Measurements from ENCODE around the gene DENND2A. TPM values are rescaled to one million over a fixed set of nuclear protein-coding genes. Genes with fewer than 3 reads are reported as not detected.
"Not testable (repeated sequence)": the region's sequence is repeated elsewhere in the genome, so short reads cannot be mapped to it uniquely, and the experiment has no call there.

DENND2A gene
- total RNA-seq, 1 donor from 2014 or later = 7.5 TPM

DNA sequence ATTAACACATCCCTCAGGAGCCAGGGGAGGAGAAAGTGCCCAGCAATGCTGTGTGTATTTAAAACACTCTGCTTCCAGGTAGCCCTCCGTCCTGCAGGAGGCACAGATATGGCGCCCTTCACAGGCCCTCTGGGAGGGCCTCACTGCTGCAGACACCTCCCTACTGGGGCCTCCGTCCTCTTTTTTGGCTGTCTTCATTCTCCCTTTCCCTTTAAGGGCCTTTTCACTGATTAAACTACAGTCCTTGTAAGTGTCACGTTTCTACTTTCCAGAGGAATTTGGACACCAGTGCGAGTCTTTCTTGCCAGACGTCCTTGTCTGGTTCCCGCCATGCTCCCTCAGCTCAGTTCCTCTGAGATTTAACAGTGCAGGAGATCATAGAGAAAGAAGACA is 121.6 kb downstream of the DENND2A start:
- TF ChIP-seq, protein P1, sequence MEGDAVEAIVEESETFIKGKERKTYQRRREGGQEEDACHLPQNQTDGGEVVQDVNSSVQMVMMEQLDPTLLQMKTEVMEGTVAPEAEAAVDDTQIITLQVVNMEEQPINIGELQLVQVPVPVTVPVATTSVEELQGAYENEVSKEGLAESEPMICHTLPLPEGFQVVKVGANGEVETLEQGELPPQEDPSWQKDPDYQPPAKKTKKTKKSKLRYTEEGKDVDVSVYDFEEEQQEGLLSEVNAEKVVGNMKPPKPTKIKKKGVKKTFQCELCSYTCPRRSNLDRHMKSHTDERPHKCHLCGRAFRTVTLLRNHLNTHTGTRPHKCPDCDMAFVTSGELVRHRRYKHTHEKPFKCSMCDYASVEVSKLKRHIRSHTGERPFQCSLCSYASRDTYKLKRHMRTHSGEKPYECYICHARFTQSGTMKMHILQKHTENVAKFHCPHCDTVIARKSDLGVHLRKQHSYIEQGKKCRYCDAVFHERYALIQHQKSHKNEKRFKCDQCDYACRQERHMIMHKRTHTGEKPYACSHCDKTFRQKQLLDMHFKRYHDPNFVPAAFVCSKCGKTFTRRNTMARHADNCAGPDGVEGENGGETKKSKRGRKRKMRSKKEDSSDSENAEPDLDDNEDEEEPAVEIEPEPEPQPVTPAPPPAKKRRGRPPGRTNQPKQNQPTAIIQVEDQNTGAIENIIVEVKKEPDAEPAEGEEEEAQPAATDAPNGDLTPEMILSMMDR (IDR thresholded peaks at IDR 0.05) = no peak
- Histone ChIP-seq H3K27ac (no peak overlapping the region), H3K4me1 (peaks cover 0 to 3% of the 10 kb centered on the region in 2 donors), H3K9me3 (no peaks in the 10 kb centered on the region), H3K27me3 (no peaks in the 10 kb centered on the region), H3K36me3 (no peaks in the 10 kb centered on the region), H3K4me3 (no peak overlapping the region)
- DNase-seq (ENCODE audit: low spot score in 2 of 2) = no peak
- intact Hi-C loops (cut with DNase I) = loop anchor here (5.0 kb wide), 1 partner anchor 493 kb away; the partner anchor contains the start of gene MRPS33

DNA sequence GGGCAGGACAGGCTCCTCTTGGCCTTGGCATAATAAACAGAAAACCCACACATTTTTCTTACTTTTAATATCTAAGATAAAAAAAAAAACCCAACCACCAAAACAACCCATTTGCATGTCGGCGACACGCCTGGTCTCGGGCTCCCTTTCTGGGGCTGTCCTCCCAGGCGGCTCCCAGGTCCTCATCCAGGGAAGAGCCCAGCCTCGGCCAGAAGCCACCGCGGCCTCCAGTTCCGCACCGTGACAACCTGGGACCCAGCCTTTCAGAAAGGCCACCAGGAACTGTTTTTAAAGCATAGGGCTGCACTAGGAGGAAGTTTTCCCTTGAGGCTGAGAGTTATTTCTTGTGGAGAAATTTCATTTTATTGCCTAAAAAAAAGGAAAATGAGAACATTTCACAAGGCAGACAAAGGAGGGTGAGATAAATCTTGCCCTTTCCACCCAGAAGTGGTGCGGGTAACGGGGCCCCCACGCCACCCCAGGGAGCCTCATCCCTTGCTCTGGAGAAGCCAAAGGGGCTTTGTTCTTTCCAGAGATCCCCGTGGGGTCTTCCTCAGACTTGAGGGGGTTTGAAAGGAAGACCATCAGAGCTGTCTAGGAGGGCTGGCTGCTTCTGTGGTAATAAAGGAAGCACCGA is 122.1 kb downstream of the DENND2A start:
- intact Hi-C loops (cut with DNase I) = loop anchor here (1.0 to 5.0 kb wide), 2 partner anchors 135 to 494 kb away; partner anchors contain the start of gene MRPS33
- TF ChIP-seq, protein P1 (IDR thresholded peaks at IDR 0.05) = no peak
- peaks cover 0 to 3% of the 10 kb centered on the region in 2 donors for H3K4me1 ChIP-seq
- no peaks in the 10 kb centered on the region for H3K9me3 ChIP-seq
- no peak overlapping the region for H3K27ac ChIP-seq
- no peaks in the 10 kb centered on the region for H3K36me3 ChIP-seq
- DNase-seq (ENCODE audit: low spot score in 2 of 2) = no peak
- peak overlapping the region in 1 of 2 donors; percentile 6 for H3K4me3 ChIP-seq
- H3K27me3 ChIP-seq = no peaks in the 10 kb centered on the region

DNA sequence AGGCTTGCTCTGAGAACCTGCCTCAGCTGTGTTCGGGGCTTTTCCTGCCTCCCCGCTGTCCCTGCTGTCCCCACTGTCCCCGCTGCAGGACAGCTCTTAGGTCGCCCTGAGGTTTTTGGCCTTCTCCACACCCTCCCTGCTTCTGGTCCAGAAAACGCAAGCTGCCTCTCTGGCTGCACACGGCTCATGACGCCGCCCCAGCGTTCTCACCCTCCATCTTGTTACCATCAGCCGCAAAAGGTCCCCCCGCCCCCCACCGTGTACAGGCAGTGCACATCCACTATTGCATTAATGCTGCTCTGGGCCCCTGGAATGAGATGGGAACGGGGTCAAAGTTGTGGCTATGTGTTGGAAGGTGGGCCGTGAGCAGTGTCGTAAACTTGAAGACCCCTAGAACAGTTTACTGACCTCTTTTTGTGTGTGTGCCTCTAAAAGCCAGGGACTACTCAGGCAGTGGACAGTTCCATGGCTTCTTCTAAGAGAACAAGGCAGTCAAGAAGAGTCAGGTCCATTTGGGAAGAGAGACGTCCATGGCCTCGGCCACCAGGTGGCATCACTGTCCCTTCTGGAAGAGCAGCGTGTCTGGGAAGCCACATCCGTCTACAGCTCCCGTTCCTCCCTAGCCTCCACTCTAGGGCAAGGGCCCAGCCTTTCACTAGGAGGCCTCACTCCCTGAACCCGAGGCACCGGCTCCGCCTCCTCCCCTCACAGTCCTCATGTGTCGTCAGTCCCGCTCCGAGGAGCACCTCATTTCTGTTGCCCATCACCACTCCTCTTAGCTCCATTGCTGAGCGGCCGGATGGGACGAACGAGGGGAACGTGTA is 122.9 kb downstream of the DENND2A start:
- Histone ChIP-seq H3K4me1 (peaks cover 0 to 3% of the 10 kb centered on the region in 2 donors), H3K27me3 (no peaks in the 10 kb centered on the region), H3K4me3 (peak overlapping the region in 1 of 2 donors; percentile 6), H3K36me3 (no peaks in the 10 kb centered on the region), H3K9me3 (no peaks in the 10 kb centered on the region), H3K27ac (no peak overlapping the region)
- intact Hi-C loops (cut with DNase I) = loop anchor here (1.0 to 5.0 kb wide), 2 partner anchors 136 to 495 kb away; partner anchors contain the start of gene MRPS33
- DNase-seq (ENCODE audit: low spot score in 2 of 2) = peak; percentile 16 to 88
- TF ChIP-seq, protein P1 (IDR thresholded peaks at IDR 0.05) = peak; percentile 64 to 77 (median 72)

DNA sequence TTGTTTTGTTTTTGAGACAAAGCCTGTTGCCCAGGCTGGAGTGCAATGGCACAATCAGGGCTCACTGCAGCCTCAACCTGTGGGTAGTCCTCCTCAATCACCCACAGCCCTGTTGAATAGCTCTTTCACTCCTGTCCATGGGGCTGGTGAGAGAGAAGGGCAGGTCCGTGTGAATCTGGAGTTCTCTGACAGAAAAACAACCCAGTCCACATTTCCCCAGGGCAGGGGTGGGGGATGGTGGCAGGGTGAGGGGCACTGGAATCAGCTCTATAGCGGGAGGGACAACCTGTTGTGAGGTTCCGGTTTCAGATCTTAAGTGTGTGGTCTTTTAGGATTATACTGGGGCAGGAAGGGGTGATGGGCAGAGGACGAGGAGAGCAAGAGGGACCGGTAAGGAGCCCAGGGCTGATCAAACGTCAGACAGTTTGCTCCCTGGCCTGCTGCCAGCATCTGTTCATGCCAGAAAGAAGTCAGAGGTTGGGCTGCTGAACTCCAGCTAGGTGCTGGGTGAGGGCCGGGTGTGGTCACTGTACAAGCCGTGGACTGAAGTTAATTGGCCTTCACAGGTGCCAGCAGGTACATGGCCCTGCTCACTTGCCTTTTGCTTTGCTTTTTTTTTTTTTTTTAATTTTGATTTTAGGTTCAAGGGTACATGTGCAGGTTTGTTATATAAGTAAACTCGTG is 128.2 kb downstream of the DENND2A start:
- intact Hi-C loops (cut with DNase I) = loop anchor here (5.0 kb wide), 1 partner anchor 50 kb away; no protein-coding TSS in a partner anchor
- H3K27ac ChIP-seq = no peak overlapping the region
- H3K9me3 ChIP-seq = no peaks in the 10 kb centered on the region
- no peak for DNase-seq (ENCODE audit: low spot score in 2 of 2)
- TF ChIP-seq, protein P1 (IDR thresholded peaks at IDR 0.05) = no peak
- no peaks in the 10 kb centered on the region for H3K36me3 ChIP-seq
- no peaks in the 10 kb centered on the region for H3K4me1 ChIP-seq
- no peak overlapping the region for H3K4me3 ChIP-seq
- H3K27me3 ChIP-seq = no peaks in the 10 kb centered on the region

DNA sequence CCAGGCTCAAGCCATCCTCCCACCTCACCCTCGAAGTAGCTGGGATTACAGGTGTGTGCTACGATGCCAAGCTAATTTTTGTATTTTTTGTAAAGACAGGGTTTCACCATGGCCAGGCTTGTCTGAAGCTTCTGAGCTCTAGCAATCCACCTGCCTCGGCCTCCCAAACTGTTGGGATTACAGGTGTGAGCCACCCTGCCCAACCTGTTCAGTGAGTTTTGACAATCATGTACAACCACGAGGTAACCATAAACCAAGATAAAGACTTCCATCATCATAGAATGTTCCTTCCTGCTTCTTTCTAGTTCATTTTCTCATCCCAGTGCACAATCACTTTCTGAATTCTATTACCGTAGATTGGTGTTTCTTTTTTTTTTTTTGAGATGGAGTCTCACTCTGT is 130.8 kb downstream of the DENND2A start:
- TF ChIP-seq, protein P1 (IDR thresholded peaks at IDR 0.05) = no peak
- Histone ChIP-seq H3K4me3 (no peak overlapping the region), H3K27me3 (no peaks in the 10 kb centered on the region), H3K4me1 (peaks cover 11 to 12% of the 10 kb centered on the region in 2 donors), H3K36me3 (no peaks in the 10 kb centered on the region), H3K9me3 (no peaks in the 10 kb centered on the region), H3K27ac (no peak overlapping the region)
- DNase-seq (ENCODE audit: low spot score in 2 of 2) = no peak
- intact Hi-C loops (cut with DNase I) = loop anchor here (5.0 kb wide), 1 partner anchor 53 kb away; no protein-coding TSS in a partner anchor

DNA sequence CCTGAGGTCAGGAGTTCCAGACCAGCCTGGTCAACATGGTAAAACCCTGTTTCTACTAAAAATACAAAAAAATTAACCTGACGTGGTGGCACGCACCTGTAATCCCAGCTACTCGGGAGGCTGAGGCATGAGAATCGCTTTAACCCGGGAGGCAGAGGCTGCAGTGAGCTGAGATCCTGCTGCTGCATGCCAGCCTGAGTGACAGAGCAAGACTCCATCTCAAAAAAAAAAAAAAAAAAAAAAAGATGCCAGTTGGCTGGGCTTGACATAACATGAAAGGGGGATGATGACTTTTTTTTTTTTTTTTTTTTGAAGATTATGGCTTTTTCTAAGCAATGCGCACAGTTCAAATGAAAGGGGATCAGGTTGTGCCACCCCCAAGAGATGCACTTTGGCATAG is 133.1 kb downstream of the DENND2A start:
- intact Hi-C loops (cut with DNase I); DNase-seq (ENCODE audit: low spot score in 2 of 2); H3K36me3 ChIP-seq; H3K27me3 ChIP-seq; H3K4me3 ChIP-seq; H3K9me3 ChIP-seq: not testable (repeated sequence)
- peaks cover 11 to 12% of the 10 kb centered on the region in 2 donors for H3K4me1 ChIP-seq
- H3K27ac ChIP-seq = peak overlapping the region in 1 of 2 donors; percentile 70
